WI38 (cell line): Measurements from ENCODE around the gene GNPTAB.

Experiments used
- H3K4me3 ChIP-seq: 2 replicates; pipeline ENCODE4 v1.5.1; 2011; ENCODE audit warnings: low read depth, mild to moderate bottlenecking, control low read depth, low read length
- CTCF ChIP-seq: IDR thresholded peaks from 2 replicates; pipeline ENCODE4 v1.5.1; 2012; ENCODE audit warnings: low read depth, mild to moderate bottlenecking, control low read depth, low read length

GNPTAB gene

GRCh38 chr12:101700299-101700820 lies 130.4 kb downstream of the GNPTAB start:
- no peak for TF ChIP-seq CTCF
- no peak overlapping the region for H3K4me3 ChIP-seq

GRCh38 chr12:101698800-101699347 lies 131.9 kb downstream of the GNPTAB start:
- no peak for TF ChIP-seq CTCF
- peak overlapping the region; percentile 80 for H3K4me3 ChIP-seq

- TF ChIP-seq CTCF = no peak
- H3K4me3 ChIP-seq = peak overlapping the region; percentile 80
Measured at GRCh38 chr12:101697930-101698799, 132.6 kb downstream of the GNPTAB start.

GRCh38 chr12:101697197-101697929 lies 133.4 kb downstream of the GNPTAB start, which contains the start of gene CHPT1:
Gene CHPT1, plus strand, starts transcription at chr12:101697640. Its CDS starts 222 bp downstream, at chr12:101697862.
- peak within 1 kb of the TSS; percentile 80 for H3K4me3 ChIP-seq
- no peak for TF ChIP-seq CTCF

GRCh38 chr12:101696251-101697196 lies 134.2 kb downstream of the GNPTAB start:
- no peak for TF ChIP-seq CTCF
- H3K4me3 ChIP-seq = peak overlapping the region; percentile 80

- no peak for TF ChIP-seq CTCF
- no peak overlapping the region for H3K4me3 ChIP-seq
Measured at GRCh38 chr12:101695706-101696105, 135.1 kb downstream of the GNPTAB start.
